LNCaP clone FGC (cell line): ENCODE measurements around the gene OR2A7.
"Not testable (repeated sequence)": the region's sequence is repeated elsewhere in the genome, so short reads cannot be mapped to it uniquely, and the experiment has no call there.

ENCODE experiments used
- DNase-seq: peaks from one replicate; pipeline ENCODE4 v3.0.0-alpha.2; 2011; ENCODE audit warnings: low read depth
- H3K4me3 ChIP-seq: 2 replicates; pipeline ENCODE4 v1.5.1; 2011; ENCODE audit warnings: mild to moderate bottlenecking, low read depth, low read length, control low read depth
- CTCF ChIP-seq: IDR thresholded peaks from 2 replicates; pipeline ENCODE4 v1.5.1; 2012; ENCODE audit warnings: mild to moderate bottlenecking; ENCODE audit not compliant: control insufficient read depth, insufficient read depth; ENCODE audit errors: extremely low read depth

Gene OR2A7

GRCh38 chr7:144259067-144259466 lies 5.5 kb downstream of the OR2A7 start:
- H3K4me3 ChIP-seq, DNase-seq: not testable (repeated sequence)

GRCh38 chr7:144256112-144256511 lies 8.5 kb downstream of the OR2A7 start:
- H3K4me3 ChIP-seq, result no peak overlapping the region
- no peak for DNase-seq
- no peak for TF ChIP-seq CTCF

- TF ChIP-seq CTCF, result no peak
- no peak overlapping the region for H3K4me3 ChIP-seq
- no peak for DNase-seq
Observed at GRCh38 chr7:144255471-144255897, 9.1 kb downstream of the OR2A7 start.

- not testable (repeated sequence) for DNase-seq, H3K4me3 ChIP-seq
Observed at GRCh38 chr7:144252307-144252706, 12.3 kb downstream of the OR2A7 start.

- DNase-seq, H3K4me3 ChIP-seq: not testable (repeated sequence)
Observed at GRCh38 chr7:144247674-144248330, 16.8 kb downstream of the OR2A7 start.

- DNase-seq, H3K4me3 ChIP-seq: not testable (repeated sequence)
Observed at GRCh38 chr7:144246967-144247366, 17.6 kb downstream of the OR2A7 start.

- H3K4me3 ChIP-seq, DNase-seq: not testable (repeated sequence)
Observed at GRCh38 chr7:144245372-144245771, 19.2 kb downstream of the OR2A7 start.

- not testable (repeated sequence) for DNase-seq, H3K4me3 ChIP-seq
Observed at GRCh38 chr7:144239365-144239764, 25.2 kb downstream of the OR2A7 start, which contains the start of gene OR2A42. Gene OR2A42 (minus strand): TSS chr7:144239605. CDS start chr7:144232843, 6,762 bp downstream.

- not testable (repeated sequence) for H3K4me3 ChIP-seq, DNase-seq
Observed at GRCh38 chr7:144238530-144239082, 26.0 kb downstream of the OR2A7 start.

- DNase-seq, H3K4me3 ChIP-seq: not testable (repeated sequence)
Observed at GRCh38 chr7:144233039-144233438, 31.6 kb downstream of the OR2A7 start.

GRCh38 chr7:144231027-144231426 lies 33.6 kb downstream of the OR2A7 start:
- not testable (repeated sequence) for DNase-seq, H3K4me3 ChIP-seq

- H3K4me3 ChIP-seq, DNase-seq: not testable (repeated sequence)
Observed at GRCh38 chr7:144228810-144229209, 35.8 kb downstream of the OR2A7 start.

- not testable (repeated sequence) for DNase-seq, H3K4me3 ChIP-seq
Observed at GRCh38 chr7:144226866-144227265, 37.7 kb downstream of the OR2A7 start.

GRCh38 chr7:144223675-144224074 lies 40.9 kb downstream of the OR2A7 start:
- not testable (repeated sequence) for DNase-seq, H3K4me3 ChIP-seq

- DNase-seq, H3K4me3 ChIP-seq: not testable (repeated sequence)
Observed at GRCh38 chr7:144220531-144220930, 44.1 kb downstream of the OR2A7 start.

GRCh38 chr7:144219149-144219548 lies 45.4 kb downstream of the OR2A7 start:
- DNase-seq, H3K4me3 ChIP-seq: not testable (repeated sequence)

- not testable (repeated sequence) for DNase-seq, H3K4me3 ChIP-seq
Observed at GRCh38 chr7:144218581-144218980, 46.0 kb downstream of the OR2A7 start.

- not testable (repeated sequence) for DNase-seq, H3K4me3 ChIP-seq
Observed at GRCh38 chr7:144217200-144217599, 47.4 kb downstream of the OR2A7 start.
